Measurements from ENCODE around the gene RASSF8. TPM values are rescaled to one million over a fixed set of nuclear protein-coding genes. Genes with fewer than 3 reads are reported as not detected.

The RASSF8 gene
- total RNA-seq, 1 donor from 2014 or later, result 74.3 TPM

DNA sequence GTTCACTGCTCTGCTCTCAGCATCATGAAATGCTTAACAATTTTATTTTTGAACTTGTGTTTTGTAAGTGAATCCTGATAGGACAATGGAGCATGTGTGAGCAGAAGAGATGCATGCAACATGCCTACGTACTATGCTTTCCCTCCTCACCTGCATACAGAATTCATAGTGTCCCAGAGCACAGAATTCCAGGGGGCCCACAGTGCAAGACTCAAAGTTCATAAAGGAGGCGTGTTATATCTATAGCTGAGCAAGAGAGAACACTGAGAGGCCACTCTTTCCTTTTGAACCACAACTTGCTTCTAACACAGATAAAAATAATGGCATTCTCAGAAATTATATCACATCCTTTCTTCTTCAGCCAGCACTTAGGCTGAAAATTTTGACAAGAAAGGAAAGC lies 137.6 kb downstream of the RASSF8 start:
- no peaks in the 10 kb centered on the region for H3K27me3 Mint-ChIP-seq (ENCODE audit: unreplicated experiment)
- no peaks in the 10 kb centered on the region for H3K9me3 Mint-ChIP-seq (ENCODE audit: unreplicated experiment)
- no peak overlapping the region for H3K4me3 Mint-ChIP-seq (ENCODE audit: unreplicated experiment)
- no peak overlapping the region for H3K27ac Mint-ChIP-seq (ENCODE audit: unreplicated experiment)
- TF ChIP-seq, protein P1, sequence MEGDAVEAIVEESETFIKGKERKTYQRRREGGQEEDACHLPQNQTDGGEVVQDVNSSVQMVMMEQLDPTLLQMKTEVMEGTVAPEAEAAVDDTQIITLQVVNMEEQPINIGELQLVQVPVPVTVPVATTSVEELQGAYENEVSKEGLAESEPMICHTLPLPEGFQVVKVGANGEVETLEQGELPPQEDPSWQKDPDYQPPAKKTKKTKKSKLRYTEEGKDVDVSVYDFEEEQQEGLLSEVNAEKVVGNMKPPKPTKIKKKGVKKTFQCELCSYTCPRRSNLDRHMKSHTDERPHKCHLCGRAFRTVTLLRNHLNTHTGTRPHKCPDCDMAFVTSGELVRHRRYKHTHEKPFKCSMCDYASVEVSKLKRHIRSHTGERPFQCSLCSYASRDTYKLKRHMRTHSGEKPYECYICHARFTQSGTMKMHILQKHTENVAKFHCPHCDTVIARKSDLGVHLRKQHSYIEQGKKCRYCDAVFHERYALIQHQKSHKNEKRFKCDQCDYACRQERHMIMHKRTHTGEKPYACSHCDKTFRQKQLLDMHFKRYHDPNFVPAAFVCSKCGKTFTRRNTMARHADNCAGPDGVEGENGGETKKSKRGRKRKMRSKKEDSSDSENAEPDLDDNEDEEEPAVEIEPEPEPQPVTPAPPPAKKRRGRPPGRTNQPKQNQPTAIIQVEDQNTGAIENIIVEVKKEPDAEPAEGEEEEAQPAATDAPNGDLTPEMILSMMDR (IDR thresholded peaks at IDR 0.05), result no peak
- peaks cover 4% of the 10 kb centered on the region for H3K4me1 Mint-ChIP-seq (ENCODE audit: unreplicated experiment)
- DNase-seq (ENCODE audit: extremely low spot score, unreplicated experiment), result no peak
- H3K36me3 Mint-ChIP-seq (ENCODE audit: unreplicated experiment), result no peaks in the 10 kb centered on the region

DNA sequence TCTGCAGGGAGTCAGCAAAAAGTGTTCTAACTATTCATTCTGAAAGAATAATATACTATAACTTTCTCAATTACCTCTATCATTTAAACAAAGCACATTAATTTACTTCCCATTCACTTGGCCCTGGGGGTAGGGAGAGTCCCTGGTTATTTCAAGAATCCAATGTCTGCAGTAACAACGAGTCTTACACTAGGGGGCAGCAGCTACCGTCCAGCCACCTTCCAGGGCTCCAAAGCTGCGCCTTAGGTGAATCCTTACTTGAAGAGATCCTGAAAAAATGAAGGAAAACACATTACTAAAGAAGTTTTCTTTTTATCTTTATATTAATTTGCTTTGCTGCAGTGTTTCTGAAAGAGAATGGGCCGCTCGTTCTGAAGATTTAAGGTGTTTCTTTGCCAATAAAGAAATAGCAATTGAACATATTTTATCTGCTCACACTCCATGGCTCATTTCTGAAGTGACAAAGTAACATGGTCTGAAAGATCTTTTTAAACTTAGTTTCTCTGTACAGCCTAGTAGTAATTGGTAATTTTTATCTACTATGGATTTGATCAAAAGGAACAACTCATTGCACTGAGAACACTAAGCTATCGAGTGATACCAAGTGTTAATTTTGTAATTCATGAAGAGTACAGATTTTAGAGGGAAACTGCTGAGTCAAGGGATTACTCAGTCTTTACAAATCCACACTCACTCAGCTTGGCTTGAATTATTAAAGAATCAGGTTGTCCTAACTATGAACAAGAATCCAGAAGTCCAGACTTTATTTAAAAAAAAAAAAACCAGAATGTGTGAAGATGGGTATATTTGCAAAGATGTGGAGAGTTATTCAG lies 138.8 kb downstream of the RASSF8 start:
- H3K36me3 Mint-ChIP-seq (ENCODE audit: unreplicated experiment), result no peaks in the 10 kb centered on the region
- H3K27ac Mint-ChIP-seq (ENCODE audit: unreplicated experiment), result no peak overlapping the region
- no peak overlapping the region for H3K4me3 Mint-ChIP-seq (ENCODE audit: unreplicated experiment)
- H3K9me3 Mint-ChIP-seq (ENCODE audit: unreplicated experiment), result no peaks in the 10 kb centered on the region
- peak; percentile 85 for DNase-seq (ENCODE audit: extremely low spot score, unreplicated experiment)
- TF ChIP-seq, protein P1 (IDR thresholded peaks at IDR 0.05), result peak; percentile 98
- H3K4me1 Mint-ChIP-seq (ENCODE audit: unreplicated experiment), result peaks cover 4% of the 10 kb centered on the region
- peaks cover 2% of the 10 kb centered on the region for H3K27me3 Mint-ChIP-seq (ENCODE audit: unreplicated experiment)

DNA sequence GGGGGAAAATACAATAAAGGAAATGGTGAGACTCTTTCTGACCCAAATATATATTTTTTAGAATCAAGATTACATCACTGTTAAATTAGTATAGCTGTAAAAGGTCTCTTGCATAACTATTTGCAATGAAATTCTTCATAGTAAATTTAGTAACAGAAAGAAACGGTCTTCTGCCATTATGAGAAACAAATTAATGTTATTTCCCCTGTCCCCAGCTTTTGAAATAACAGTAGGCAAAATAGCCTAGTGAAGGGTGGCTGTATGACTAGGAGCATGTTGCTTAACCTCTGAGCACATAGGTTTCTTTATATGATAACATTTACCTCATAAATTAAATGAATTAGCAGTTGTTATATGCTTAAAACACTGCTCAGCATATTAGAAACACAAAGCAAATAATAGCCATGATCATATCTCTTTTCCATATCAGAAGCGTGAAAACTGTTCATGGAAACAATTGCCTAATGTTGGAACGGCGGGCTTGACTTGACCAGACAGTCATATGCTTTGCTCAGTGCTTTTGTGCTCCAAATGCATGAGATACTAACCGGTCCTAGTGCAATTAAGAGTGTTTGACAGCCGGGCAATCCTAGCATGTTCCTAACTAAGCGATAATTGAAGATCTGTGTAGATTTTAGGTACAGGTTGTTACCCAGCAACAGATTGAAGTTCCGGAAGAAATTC lies 142.3 kb downstream of the RASSF8 start:
- TF ChIP-seq, protein P1 (IDR thresholded peaks at IDR 0.05), result no peak
- Mint-ChIP-seq H3K27me3 (ENCODE audit: unreplicated experiment) (peaks cover 2% of the 10 kb centered on the region), H3K4me3 (ENCODE audit: unreplicated experiment) (no peak overlapping the region), H3K36me3 (ENCODE audit: unreplicated experiment) (no peaks in the 10 kb centered on the region), H3K4me1 (ENCODE audit: unreplicated experiment) (no peaks in the 10 kb centered on the region), H3K27ac (ENCODE audit: unreplicated experiment) (no peak overlapping the region), H3K9me3 (ENCODE audit: unreplicated experiment) (no peaks in the 10 kb centered on the region)
- DNase-seq (ENCODE audit: extremely low spot score, unreplicated experiment), result no peak

- no peak overlapping the region for H3K4me3 Mint-ChIP-seq (ENCODE audit: unreplicated experiment)
- H3K27me3 Mint-ChIP-seq (ENCODE audit: unreplicated experiment), result peaks cover 2% of the 10 kb centered on the region
- TF ChIP-seq, protein P1 (IDR thresholded peaks at IDR 0.05), result no peak
- no peaks in the 10 kb centered on the region for H3K36me3 Mint-ChIP-seq (ENCODE audit: unreplicated experiment)
- H3K27ac Mint-ChIP-seq (ENCODE audit: unreplicated experiment), result no peak overlapping the region
- H3K9me3 Mint-ChIP-seq (ENCODE audit: unreplicated experiment), result no peaks in the 10 kb centered on the region
- DNase-seq (ENCODE audit: extremely low spot score, unreplicated experiment), result no peak
- H3K4me1 Mint-ChIP-seq (ENCODE audit: unreplicated experiment), result peaks cover 2% of the 10 kb centered on the region
Measured at GRCh38 chr12:26101350-26101734, 142.9 kb downstream of the RASSF8 start.

DNA sequence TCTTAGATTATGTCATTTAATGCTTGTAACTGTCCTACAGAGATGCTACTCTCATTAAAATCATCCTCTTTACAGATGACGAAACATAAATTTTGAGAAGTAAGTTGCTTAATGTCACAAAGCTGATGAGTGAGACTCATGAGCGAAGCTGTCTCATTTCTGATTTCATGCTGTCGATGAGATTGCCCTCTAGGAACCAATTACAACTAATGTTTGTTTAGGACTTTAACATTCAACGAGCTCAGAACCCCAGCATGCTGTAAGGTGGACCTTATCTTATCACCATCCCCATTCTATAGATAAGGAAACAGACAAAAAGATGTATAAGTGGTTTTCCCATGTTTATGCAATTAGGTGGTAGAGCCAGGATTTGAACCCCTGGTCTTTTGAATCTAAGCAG lies 143.3 kb downstream of the RASSF8 start:
- Mint-ChIP-seq H3K27me3 (ENCODE audit: unreplicated experiment) (peaks cover 2% of the 10 kb centered on the region), H3K36me3 (ENCODE audit: unreplicated experiment) (no peaks in the 10 kb centered on the region), H3K9me3 (ENCODE audit: unreplicated experiment) (no peaks in the 10 kb centered on the region), H3K4me1 (ENCODE audit: unreplicated experiment) (peaks cover 3% of the 10 kb centered on the region), H3K27ac (ENCODE audit: unreplicated experiment) (no peak overlapping the region), H3K4me3 (ENCODE audit: unreplicated experiment) (no peak overlapping the region)
- no peak for DNase-seq (ENCODE audit: extremely low spot score, unreplicated experiment)
- TF ChIP-seq, protein P1 (IDR thresholded peaks at IDR 0.05), result no peak
